HepG2 (cell line): ENCODE data around the gene TCP11L1. TPM values are rescaled to one million over a fixed set of nuclear protein-coding genes. Genes with fewer than 3 reads are reported as not detected.
"Not testable (repeated sequence)": the region's sequence is repeated elsewhere in the genome, so short reads cannot be mapped to it uniquely, and the experiment has no call there.

Experiments used
- ATAC-seq: fragments of 200-7000 bp; cut with Tn5 transposase; 3 replicates; pipeline ENCODE4 v1.9.1; 2020; ENCODE audit warnings: mild to moderate bottlenecking, moderate library complexity
- BruUV-seq: library from RNA; stranded (reverse); fragments of 400-500 nt; replicated peaks from 2 replicates; lab custom pipeline; 2021; lab: Mats Ljungman, UMichigan
- CTCF ChIA-PET: fragments of 300-600 bp; formaldehyde crosslinking; extraction: SDS; loops from one replicate; lab custom pipeline; 2021; ENCODE audit warnings: low total read pairs, inconsistent platforms, low intra/inter-chr PET ratio; lab: Yijun Ruan, JAX
- POLR2A ChIA-PET: fragments of 350-600 bp; sonication (Branson Sonifier 250); formaldehyde crosslinking; loops from one replicate; lab custom pipeline; 2020; ENCODE audit warnings: antibody characterized with exemption, inconsistent platforms; lab: Yijun Ruan, JAX
- DNase-seq: peaks from one replicate; pipeline ENCODE4 v3.0.0-alpha.2; 2015; ENCODE audit warnings: low spot score
- FAIRE-seq: peaks from 3 replicates; lab custom pipeline; 2011; peaks lifted over from hg19 to GRCh38; lab: Jason Lieb, UNC
- H2AFZ ChIP-seq: one replicate; pipeline ENCODE4 v1.6.1; 2011; ENCODE audit warnings: low read length, inconsistent platforms
- H3K27ac ChIP-seq: fragments of 300-600 bp; 3 replicates; pipeline ENCODE4 v1.8.0; 2011; ENCODE audit warnings: mixed run types, mild to moderate bottlenecking, mixed read lengths, low read length, inconsistent platforms; ENCODE audit not compliant: insufficient read depth; ENCODE audit errors: extremely low read length
- H3K27me3 ChIP-seq, 2 experiments: fragments of 200-600 bp in 1 of 2; 2 replicates in 1 of 2; 3 replicates in 1 of 2; pipeline versions ENCODE4 v1.6.0 to v1.8.0; 2011; ENCODE audit warnings: low read length in 2 of 2, mild to moderate bottlenecking in 2 of 2, moderate library complexity in 2 of 2, inconsistent platforms in 1 of 2; ENCODE audit not compliant: insufficient read depth in 2 of 2, control insufficient read depth in 1 of 2
- H3K36me3 ChIP-seq, 2 experiments: fragments of 200-600 bp in 1 of 2; replicated peaks in 1 of 2; 2 replicates in 1 of 2; 3 replicates in 1 of 2; pipeline versions ENCODE4 v1.5.1 to v1.8.0; 2011; ENCODE audit warnings: low read length in 2 of 2, inconsistent platforms in 1 of 2; ENCODE audit not compliant: insufficient read depth in 2 of 2, control insufficient read depth in 1 of 2
- H3K4me1 ChIP-seq: 2 replicates; pipeline ENCODE4 v1.5.1; 2012; ENCODE audit warnings: low read length, inconsistent platforms; ENCODE audit not compliant: insufficient read depth
- H3K4me2 ChIP-seq: 2 replicates; pipeline ENCODE4 v1.6.0; 2011; ENCODE audit warnings: low read depth, low read length, inconsistent platforms
- H3K4me3 ChIP-seq, 3 experiments: fragments of 200-600 bp in 1 of 3; sonication (generic), shearing (Covaris generic) in 1 of 3; replicated peaks in 1 of 3; 2 replicates each; pipeline ENCODE4 v1.5.1; 2011 to 2016; ENCODE audit warnings: low read length in 3 of 3, inconsistent platforms in 2 of 3, low read depth in 2 of 3, mild to moderate bottlenecking in 2 of 3, control low read depth in 1 of 3, mixed read lengths in 1 of 3; ENCODE audit not compliant: insufficient read depth in 1 of 3
- H3K79me2 ChIP-seq: one replicate; pipeline ENCODE4 v1.6.1; 2011; ENCODE audit warnings: low read length, inconsistent platforms; ENCODE audit not compliant: insufficient read depth
- H3K9ac ChIP-seq: 2 replicates; pipeline ENCODE4 v1.6.0; 2011; ENCODE audit warnings: mild to moderate bottlenecking, low read depth, low read length, inconsistent platforms; ENCODE audit not compliant: insufficient read depth
- H3K9me3 ChIP-seq: 2 replicates; pipeline ENCODE4 v1.5.1; 2012; ENCODE audit warnings: mild to moderate bottlenecking, low read length
- H4K20me1 ChIP-seq: 2 replicates; pipeline ENCODE4 v1.6.0; 2011; ENCODE audit warnings: inconsistent platforms, mild to moderate bottlenecking, low read length, moderate library complexity; ENCODE audit not compliant: insufficient read depth
- SOX13 ChIP-seq, 3 experiments: fragments of 450-650 bp in 1 of 3; sonication (generic) in 1 of 3; formaldehyde crosslinking in 1 of 3; IDR thresholded peaks in 2 of 3; conservative IDR thresholded peaks in 1 of 3; 2 replicates each; pipeline versions ENCODE4 v1.5.0 to v1.6.1; 2016 to 2020; ENCODE audit warnings: antibody characterized with exemption in 1 of 3, mild to moderate bottlenecking in 1 of 3, missing compliant biosample characterization in 1 of 3, missing genetic modification reagents in 1 of 3, moderate library complexity in 1 of 3
- WGBS: methylation state at CpG from one replicate; pipeline ENCODE4 v1.1.6; 2017; ENCODE audit warnings: low lambda C conversion rate; 5-methylcytosine and 5-hydroxymethylcytosine counted together
- in situ Hi-C: cut with HindIII; loops from 2 replicates; pipeline ENCODE4 v1.10.0; 2017; ENCODE audit warnings: low pct_unique_long_range_greater_than_20kb; ENCODE audit not compliant: extremely low pct_ligation_motif_present
- intact Hi-C: fragments of 100-400 bp; cut with micrococcal nuclease; formaldehyde crosslinking; loops from one replicate; pipeline ENCODE4 v1.10.0; 2022; ENCODE audit not compliant: unreplicated experiment
- polyA plus RNA-seq, 8 experiments: library from polyadenylated mRNA; depleted of rRNA in 3 of 8; stranded (reverse) in 7 of 8; unstranded in 1 of 8; fragments of >200 nt; fragmentation: Illumina TruSeq in 4 of 8; extraction: Trizol in 4 of 8; gene quantifications; 2 replicates each; pipeline versions ENCODE4 v1.2.1 to v1.2.3, GENCODE V29; 2011 to 2016; ENCODE audit warnings: low read depth in 4 of 8, missing spikeins in 1 of 8, mixed read lengths in 1 of 8; ENCODE audit not compliant: insufficient read depth in 1 of 8
- total RNA-seq, 5 experiments: library from RNA; depleted of rRNA; stranded (reverse); fragments of >200 nt; fragmentation: Illumina TruSeq; extraction: Trizol; gene quantifications; 2 replicates each; pipeline ENCODE4 v1.2.3, GENCODE V29; 2016; ENCODE audit warnings: low read depth in 1 of 5

TCP11L1 gene
- total and polyA plus RNA-seq, 2 of the 13 experiments (the other 11 are each of a cell fraction or from before 2014, with no cell fraction given), result 7.9 to 10.1 TPM

DNA sequence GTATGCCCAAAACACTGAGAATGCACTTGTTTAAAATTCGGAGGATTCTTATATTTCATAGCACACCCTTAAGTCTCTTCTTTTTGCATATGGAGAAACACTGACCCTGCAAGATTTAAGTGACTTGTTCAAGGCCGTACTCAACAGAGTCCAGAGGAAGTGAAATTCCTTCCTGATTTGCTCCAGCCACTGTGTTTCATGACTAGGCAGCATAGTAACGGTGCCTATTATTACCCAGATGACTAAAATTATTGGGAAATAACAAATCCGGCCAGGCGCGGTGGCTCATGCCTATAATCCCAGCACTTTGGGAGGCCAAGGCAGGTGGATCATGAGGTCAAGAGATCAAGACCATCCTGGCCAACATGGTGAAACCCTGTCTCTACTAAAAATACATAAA is 9.3 kb downstream of the TCP11L1 start:
- H3K79me2 ChIP-seq, H3K36me3 ChIP-seq, H2AFZ ChIP-seq, FAIRE-seq, H3K9me3 ChIP-seq, H3K27ac ChIP-seq, ATAC-seq, H4K20me1 ChIP-seq, in situ Hi-C loops, H3K27me3 ChIP-seq, H3K4me3 ChIP-seq, intact Hi-C loops, DNase-seq, BruUV-seq, CTCF ChIA-PET, H3K9ac ChIP-seq, H3K4me2 ChIP-seq: not testable (repeated sequence)
- POLR2A ChIA-PET, result interaction anchor here (1.7 to 1.9 kb wide), 2 partner anchors 9 to 13 kb away, joined by 3 to 4 read pairs; no protein-coding TSS in a partner anchor
- peaks cover 53% of the 10 kb centered on the region for H3K4me1 ChIP-seq
- WGBS, result over 99% methylated on average over 6 of the region's 6 CpGs

DNA sequence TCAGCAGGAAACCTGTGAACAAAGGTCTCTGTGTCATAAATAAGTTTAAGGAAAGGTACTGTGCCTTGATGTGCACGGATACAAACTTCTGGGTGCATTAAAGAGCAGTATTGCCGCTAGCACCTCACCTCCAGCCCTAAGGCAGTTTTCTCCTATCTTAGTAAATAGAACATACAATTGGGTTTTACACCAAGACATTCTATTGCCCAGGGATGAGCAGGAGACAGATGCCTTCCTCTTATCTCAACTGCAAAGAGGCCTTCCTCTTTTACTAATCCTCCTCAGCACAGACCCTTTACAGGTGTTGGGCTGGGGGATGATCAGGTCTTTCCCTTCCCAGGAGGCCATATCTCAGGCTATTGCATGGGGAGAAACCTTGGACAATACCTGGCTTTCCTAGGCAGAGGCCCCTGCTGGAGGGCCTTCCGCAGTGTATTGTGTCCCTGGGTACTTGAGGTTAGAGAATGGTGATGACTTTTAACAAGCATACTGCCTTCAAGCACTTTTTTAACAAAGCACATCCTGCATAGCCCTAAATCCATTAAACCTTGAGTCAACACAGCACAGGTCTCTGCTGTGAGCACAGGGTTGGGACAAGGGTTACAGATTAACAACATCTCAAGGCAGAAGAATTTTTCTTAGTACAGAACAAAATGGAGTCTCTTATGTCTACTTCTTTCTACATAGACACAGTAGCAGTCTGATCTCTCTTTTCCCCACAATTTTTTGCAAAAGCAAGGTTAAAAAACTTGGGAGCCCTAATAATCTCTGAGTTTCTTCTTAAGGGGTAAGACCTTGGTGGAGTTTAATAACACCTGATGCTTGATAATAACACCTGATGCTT is 10.4 kb downstream of the TCP11L1 start:
- CTCF ChIA-PET, FAIRE-seq, DNase-seq: not testable (repeated sequence)

More for the DNA sequence above, 10.4 kb downstream of the TCP11L1 start:
- H3K4me3 ChIP-seq; H2AFZ ChIP-seq; H4K20me1 ChIP-seq; in situ Hi-C loops; BruUV-seq; H3K36me3 ChIP-seq; H3K27ac ChIP-seq; intact Hi-C loops; H3K9me3 ChIP-seq; H3K79me2 ChIP-seq; H3K27me3 ChIP-seq; H3K4me2 ChIP-seq; H3K9ac ChIP-seq; TF ChIP-seq SOX13 (IDR thresholded peaks at IDR 0.05): not testable (repeated sequence)
- POLR2A ChIA-PET, result interaction anchor here (1.7 kb wide), 1 partner anchor 12 kb away, joined by 3 read pairs; no protein-coding TSS in a partner anchor
- peak; percentile 72 for ATAC-seq
- 0 out of 4 replicates have a peak, but pooled peaks of 1 of the 2 experiments have one; percentile 41 for TF ChIP-seq SOX13 (CRISPR knock-in tag; conservative IDR thresholded peaks at IDR 0.05 in 1 of 2, IDR thresholded peaks at IDR 0.05 in 1 of 2)
- H3K4me1 ChIP-seq, result peaks cover 53% of the 10 kb centered on the region
- 88% methylated on average over 3 of the region's 3 CpGs for WGBS
